Spleen (tissue), 7 donors: Measurements from ENCODE around the gene PRDX3.

Source experiments
- CTCF ChIP-seq, 11 experiments: fragments of 200-600 bp in 7 of 11; fragments of 450-650 bp in 4 of 11; sonication (generic) in 4 of 11; IDR thresholded peaks in 8 of 11; conservative IDR thresholded peaks in 3 of 11; 1 replicate in 7 of 11; 2 replicates in 4 of 11; pipeline versions ENCODE4 v1.4.0 to v1.8.0; 2016 to 2021; ENCODE audit warnings: antibody characterized with exemption in 11 of 11, inconsistent platforms in 4 of 11, mild to moderate bottlenecking in 1 of 11
- POLR2A ChIP-seq, 3 donors: fragments of 450-650 bp; IDR thresholded peaks; one replicate each; pipeline ENCODE4 v1.5.1; 2017; ENCODE audit warnings: antibody characterized with exemption in 3 of 3, mild to moderate bottlenecking in 1 of 3
- donor health status: DM: no; HTN: no; CAD: no; lungs with moderate emphysema.
- donor health status: DM: no; HTN: no; CAD: no.
- donor health status: DM: no; HTN: no; CAD: no.

- no peak for TF ChIP-seq POLR2A (IDR thresholded peaks at IDR 0.05)
- TF ChIP-seq CTCF (IDR thresholded peaks at IDR 0.05 in 8 of 11, conservative IDR thresholded peaks at IDR 0.05 in 3 of 11) = no peak
Observed at GRCh38 chr10:119118231-119118630, 60.4 kb downstream of the PRDX3 start.
